Upper lobe of right lung (tissue), 1 donor: ENCODE results near the gene AUNIP. TPM values are rescaled to one million over a fixed set of nuclear protein-coding genes. Genes with fewer than 3 reads are reported as not detected.
A peak's percentile ranks its signal among the peaks of the same experiment; 100 is the strongest.

Experiments
- ATAC-seq: fragments of 200-7000 bp; cut with Tn5 transposase; one replicate; pipeline ENCODE4 v1.9.1; 2020; ENCODE audit warnings: mild to moderate bottlenecking, moderate library complexity
- DNase-seq: peaks from one replicate; pipeline ENCODE4 v3.0.0-alpha.2; 2020
- H3K27ac ChIP-seq: fragments of 200-600 bp; one replicate; pipeline ENCODE4 v1.8.0; 2022
- H3K27me3 ChIP-seq: fragments of 200-600 bp; one replicate; pipeline ENCODE4 v1.8.0; 2022; ENCODE audit warnings: mild to moderate bottlenecking
- H3K36me3 ChIP-seq: fragments of 200-600 bp; one replicate; pipeline ENCODE4 v1.8.0; 2022
- H3K4me1 ChIP-seq: fragments of 200-600 bp; one replicate; pipeline ENCODE4 v1.8.0; 2022
- H3K4me3 ChIP-seq: fragments of 200-600 bp; one replicate; pipeline ENCODE4 v1.8.0; 2022; ENCODE audit warnings: mild to moderate bottlenecking
- H3K9me3 ChIP-seq: fragments of 200-600 bp; one replicate; pipeline ENCODE4 v1.8.0; 2022
- intact Hi-C: fragments of 100-400 bp; cut with DNase I; formaldehyde crosslinking; loops from one replicate; pipeline ENCODE4 v1.11.0; 2022
- total RNA-seq: library from RNA; stranded (reverse); fragmentation: NEBNext Ultra II Directional; extraction: Animal tissue kit (Norgen Biotek cat#: 25700); gene quantifications from one replicate; pipeline ENCODE4 v1.2.1, GENCODE V29; 2021
- TF ChIP-seq, protein P1 (sequence below): fragments of 200-600 bp; IDR thresholded peaks from one replicate; pipeline ENCODE4 v1.8.0; 2022; ENCODE audit warnings: antibody characterized with exemption
- donor health status: DM: no; HTN: yes; CAD: no; lungs with severe emphysema.

The AUNIP gene
- total RNA-seq, 1 donor from 2014 or later = not detected

GRCh38 chr1:25899792-25900191, 40.5 kb upstream of the AUNIP start:
- DNase-seq (no peak), ATAC-seq (no peak)
- TF ChIP-seq, protein P1, sequence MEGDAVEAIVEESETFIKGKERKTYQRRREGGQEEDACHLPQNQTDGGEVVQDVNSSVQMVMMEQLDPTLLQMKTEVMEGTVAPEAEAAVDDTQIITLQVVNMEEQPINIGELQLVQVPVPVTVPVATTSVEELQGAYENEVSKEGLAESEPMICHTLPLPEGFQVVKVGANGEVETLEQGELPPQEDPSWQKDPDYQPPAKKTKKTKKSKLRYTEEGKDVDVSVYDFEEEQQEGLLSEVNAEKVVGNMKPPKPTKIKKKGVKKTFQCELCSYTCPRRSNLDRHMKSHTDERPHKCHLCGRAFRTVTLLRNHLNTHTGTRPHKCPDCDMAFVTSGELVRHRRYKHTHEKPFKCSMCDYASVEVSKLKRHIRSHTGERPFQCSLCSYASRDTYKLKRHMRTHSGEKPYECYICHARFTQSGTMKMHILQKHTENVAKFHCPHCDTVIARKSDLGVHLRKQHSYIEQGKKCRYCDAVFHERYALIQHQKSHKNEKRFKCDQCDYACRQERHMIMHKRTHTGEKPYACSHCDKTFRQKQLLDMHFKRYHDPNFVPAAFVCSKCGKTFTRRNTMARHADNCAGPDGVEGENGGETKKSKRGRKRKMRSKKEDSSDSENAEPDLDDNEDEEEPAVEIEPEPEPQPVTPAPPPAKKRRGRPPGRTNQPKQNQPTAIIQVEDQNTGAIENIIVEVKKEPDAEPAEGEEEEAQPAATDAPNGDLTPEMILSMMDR = no peak
- Histone ChIP-seq H3K9me3 (no peaks in the 10 kb centered on the region), H3K27ac (no peak overlapping the region), H3K27me3 (no peaks in the 10 kb centered on the region), H3K36me3 (peaks cover 18% of the 10 kb centered on the region), H3K4me3 (no peak overlapping the region), H3K4me1 (peaks cover 16% of the 10 kb centered on the region)
- intact Hi-C loops = loop anchor here (5.0 kb wide), 1 partner anchor 98 kb away; the partner anchor contains the start of gene PAFAH2

DNA sequence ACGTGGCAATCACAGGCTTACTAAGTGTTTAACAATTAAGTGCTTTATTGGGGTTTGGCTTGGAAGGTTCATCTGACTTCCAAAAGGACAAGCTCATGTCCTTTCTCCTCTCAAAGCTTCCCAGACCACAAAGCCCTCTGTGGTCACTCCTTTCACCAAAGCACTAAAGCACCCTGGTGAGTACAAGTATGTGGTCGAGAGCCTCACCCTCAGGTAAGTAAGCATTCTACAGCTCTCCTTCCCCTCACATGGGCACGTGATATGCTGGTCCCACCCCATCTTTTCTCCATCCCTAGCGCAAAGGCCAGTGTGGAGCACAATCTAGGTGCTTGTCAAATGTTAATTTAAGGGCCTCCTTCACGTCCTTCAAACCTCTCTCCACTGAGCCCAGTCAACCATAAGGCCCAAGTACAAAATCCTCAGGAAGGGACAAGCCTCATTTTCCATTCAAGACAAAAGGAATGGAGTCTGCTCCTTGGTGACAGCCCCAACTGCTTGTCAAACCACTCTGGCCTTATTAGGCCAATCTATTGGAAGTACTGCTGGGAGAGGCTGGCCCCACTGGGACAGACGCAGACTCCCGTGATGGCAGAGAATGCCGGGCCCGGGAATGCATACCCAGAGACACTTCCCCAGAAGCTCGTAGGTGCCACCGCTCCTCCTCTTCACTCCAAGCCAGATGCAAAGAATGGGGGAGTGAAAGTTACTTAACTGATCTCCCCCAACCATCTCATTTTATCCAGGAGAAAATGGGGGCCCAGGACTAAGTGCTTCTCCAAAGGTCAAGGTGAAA, 39.2 kb upstream of the AUNIP start:
- ATAC-seq = peak; percentile 69
- H3K36me3 ChIP-seq = peaks cover 18% of the 10 kb centered on the region
- intact Hi-C loops = loop anchor here (5.0 kb wide), 1 partner anchor 99 kb away; the partner anchor contains the start of gene PAFAH2

DNA sequence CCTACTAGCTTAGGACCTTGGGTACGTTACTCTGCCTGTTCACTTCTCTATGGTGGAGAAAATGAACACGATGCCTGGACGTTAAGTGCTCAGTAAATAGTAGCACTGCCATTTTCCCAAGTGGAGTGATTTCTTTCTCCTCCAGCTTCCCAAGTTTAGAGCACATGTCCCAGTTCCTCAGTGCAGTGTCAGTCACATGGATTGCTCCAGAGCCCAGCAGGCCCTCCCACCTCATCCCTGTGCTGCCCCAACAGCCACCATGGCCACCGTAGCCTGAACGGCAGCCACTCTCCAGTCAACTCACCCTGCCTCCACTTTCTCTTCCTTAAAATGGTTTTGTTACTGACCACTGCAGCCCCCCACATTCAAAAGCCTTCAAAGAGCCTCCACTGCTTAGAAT, 38.5 kb upstream of the AUNIP start:
- TF ChIP-seq, protein P1 = no peak
- Histone ChIP-seq H3K9me3 (no peaks in the 10 kb centered on the region), H3K4me3 (no peak overlapping the region), H3K27ac (no peak overlapping the region), H3K36me3 (peaks cover 18% of the 10 kb centered on the region), H3K27me3 (no peaks in the 10 kb centered on the region), H3K4me1 (peaks cover 14% of the 10 kb centered on the region)
- intact Hi-C loops = loop anchor here (5.0 kb wide), 1 partner anchor 100 kb away; the partner anchor contains the start of gene PAFAH2
- DNase-seq (no peak), ATAC-seq (peak; percentile 4)

More for the DNA sequence above, 39.2 kb upstream of the AUNIP start:
- no peak for DNase-seq
- no peaks in the 10 kb centered on the region for H3K27me3 ChIP-seq
- TF ChIP-seq, protein P1 = no peak
- no peaks in the 10 kb centered on the region for H3K9me3 ChIP-seq
- H3K27ac ChIP-seq = no peak overlapping the region
- no peak overlapping the region for H3K4me3 ChIP-seq
- H3K4me1 ChIP-seq = peaks cover 8% of the 10 kb centered on the region

GRCh38 chr1:25896266-25896665, 37.0 kb upstream of the AUNIP start:
- TF ChIP-seq, protein P1 = no peak

DNA sequence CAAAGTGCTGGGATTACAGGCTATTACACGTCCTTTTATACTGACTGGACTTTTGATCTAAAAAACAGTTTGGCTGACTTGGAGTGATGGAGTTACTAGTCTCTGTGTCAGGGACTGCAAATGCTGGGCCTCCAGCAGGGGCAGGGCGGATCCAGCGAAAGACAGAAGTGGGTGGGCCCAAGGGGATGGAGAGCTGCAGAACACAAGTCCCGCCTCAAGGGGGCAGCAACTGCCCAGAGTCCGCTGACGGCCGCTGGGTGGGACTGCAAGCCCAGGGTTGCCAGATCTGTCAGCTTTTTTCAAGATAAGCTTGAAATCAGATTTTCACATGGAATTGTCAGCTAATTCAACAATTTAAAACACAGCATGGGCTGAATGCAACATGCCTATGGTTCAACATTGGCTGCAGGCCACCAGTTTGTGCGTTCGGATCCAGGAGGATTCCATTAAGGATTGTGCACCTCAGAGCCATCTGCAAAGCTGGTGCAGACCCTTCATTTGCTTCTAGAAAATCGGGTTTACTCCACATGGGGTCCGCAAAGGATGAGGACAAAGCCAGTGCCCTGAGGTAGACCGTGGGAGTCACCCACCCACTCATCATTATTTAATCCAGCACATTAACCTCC, 36.2 kb upstream of the AUNIP start:
- ATAC-seq (peak; percentile 97), DNase-seq (peak; percentile 93)
- TF ChIP-seq, protein P1 = peak; percentile 98
- peaks cover 9% of the 10 kb centered on the region for H3K36me3 ChIP-seq
- no peaks in the 10 kb centered on the region for H3K9me3 ChIP-seq
- H3K27ac ChIP-seq = no peak overlapping the region
- no peaks in the 10 kb centered on the region for H3K27me3 ChIP-seq
- intact Hi-C loops = loop anchor here (5.0 kb wide), 1 partner anchor 102 kb away; the partner anchor contains the start of gene PAFAH2
- H3K4me1 ChIP-seq = peaks cover 30% of the 10 kb centered on the region
- no peak overlapping the region for H3K4me3 ChIP-seq

More at GRCh38 chr1:25896266-25896665, 37.0 kb upstream of the AUNIP start:
- no peaks in the 10 kb centered on the region for H3K9me3 ChIP-seq
- H3K36me3 ChIP-seq = peaks cover 17% of the 10 kb centered on the region
- DNase-seq (no peak), ATAC-seq (no peak)
- peaks cover 26% of the 10 kb centered on the region for H3K4me1 ChIP-seq
- no peak overlapping the region for H3K27ac ChIP-seq
- intact Hi-C loops = loop anchor here (5.0 kb wide), 1 partner anchor 101 kb away; the partner anchor contains the start of gene PAFAH2
- no peaks in the 10 kb centered on the region for H3K27me3 ChIP-seq
- no peak overlapping the region for H3K4me3 ChIP-seq
